ENCODE data around the gene PACS2. TPM values are rescaled to one million over a fixed set of nuclear protein-coding genes. Genes with fewer than 3 reads are reported as not detected.

PACS2 gene
- total and polyA plus RNA-seq, 4 donors, result 37.9 to 87.2 (median 71.0) TPM

DNA sequence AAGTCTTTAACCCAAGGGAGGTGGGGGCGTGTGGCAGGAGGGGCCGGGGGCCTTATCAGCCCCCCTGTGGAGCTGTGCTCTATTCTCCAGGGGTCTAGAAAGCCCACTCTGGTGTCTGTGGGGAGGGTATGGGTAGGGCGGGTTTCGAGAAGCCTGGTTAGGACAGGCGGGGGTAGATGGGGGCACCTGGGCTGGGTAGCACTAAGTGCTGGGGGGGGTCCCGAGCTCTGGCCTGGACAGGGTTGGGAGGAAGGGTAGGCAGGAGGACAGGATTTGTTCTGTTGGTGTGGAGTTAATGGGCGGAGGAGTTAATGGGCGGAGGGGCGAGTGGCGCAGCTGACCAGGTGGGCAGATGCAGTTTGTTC, 2.0 kb downstream of the PACS2 start:
- H3K9me3 ChIP-seq (ENCODE audit: control insufficient read depth in 4 of 4, insufficient read depth in 3 of 4, low read length in 3 of 4), result no peaks in the 10 kb centered on the region
- peak overlapping the region in 1 of 2 donors; percentile 61 for H3K27ac ChIP-seq (ENCODE audit: low read depth in 1 of 2, low read length in 1 of 2)
- WGBS, 2 donors, result 90 to 95% methylated on average over 10 of the region's 10 CpGs
- H3K9ac ChIP-seq (ENCODE audit: insufficient read depth in 1 of 2, low read length in 2 of 2), result no peak overlapping the region
- TF ChIP-seq, protein P1, sequence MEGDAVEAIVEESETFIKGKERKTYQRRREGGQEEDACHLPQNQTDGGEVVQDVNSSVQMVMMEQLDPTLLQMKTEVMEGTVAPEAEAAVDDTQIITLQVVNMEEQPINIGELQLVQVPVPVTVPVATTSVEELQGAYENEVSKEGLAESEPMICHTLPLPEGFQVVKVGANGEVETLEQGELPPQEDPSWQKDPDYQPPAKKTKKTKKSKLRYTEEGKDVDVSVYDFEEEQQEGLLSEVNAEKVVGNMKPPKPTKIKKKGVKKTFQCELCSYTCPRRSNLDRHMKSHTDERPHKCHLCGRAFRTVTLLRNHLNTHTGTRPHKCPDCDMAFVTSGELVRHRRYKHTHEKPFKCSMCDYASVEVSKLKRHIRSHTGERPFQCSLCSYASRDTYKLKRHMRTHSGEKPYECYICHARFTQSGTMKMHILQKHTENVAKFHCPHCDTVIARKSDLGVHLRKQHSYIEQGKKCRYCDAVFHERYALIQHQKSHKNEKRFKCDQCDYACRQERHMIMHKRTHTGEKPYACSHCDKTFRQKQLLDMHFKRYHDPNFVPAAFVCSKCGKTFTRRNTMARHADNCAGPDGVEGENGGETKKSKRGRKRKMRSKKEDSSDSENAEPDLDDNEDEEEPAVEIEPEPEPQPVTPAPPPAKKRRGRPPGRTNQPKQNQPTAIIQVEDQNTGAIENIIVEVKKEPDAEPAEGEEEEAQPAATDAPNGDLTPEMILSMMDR (IDR thresholded peaks at IDR 0.05; ENCODE audit: control extremely low read depth, extremely low read depth), result no peak
- no peak overlapping the region for H3K4me3 ChIP-seq
- DNase-seq (no peak), ATAC-seq (ENCODE audit: insufficient read depth, low FRiP score) (no peak)
- no peaks in the 10 kb centered on the region for H3K27me3 ChIP-seq (ENCODE audit: control insufficient read depth in 3 of 3, insufficient read depth in 3 of 3, low read length in 2 of 3)
- H3K36me3 ChIP-seq (ENCODE audit: control insufficient read depth in 4 of 4, insufficient read depth in 4 of 4, low read length in 4 of 4), result no peaks in the 10 kb centered on the region
- H3K4me1 ChIP-seq (ENCODE audit: control insufficient read depth in 5 of 5, insufficient read depth in 5 of 5, low read length in 5 of 5), result peaks cover 0 to 30% (median 21%) of the 10 kb centered on the region in 5 donors

DNA sequence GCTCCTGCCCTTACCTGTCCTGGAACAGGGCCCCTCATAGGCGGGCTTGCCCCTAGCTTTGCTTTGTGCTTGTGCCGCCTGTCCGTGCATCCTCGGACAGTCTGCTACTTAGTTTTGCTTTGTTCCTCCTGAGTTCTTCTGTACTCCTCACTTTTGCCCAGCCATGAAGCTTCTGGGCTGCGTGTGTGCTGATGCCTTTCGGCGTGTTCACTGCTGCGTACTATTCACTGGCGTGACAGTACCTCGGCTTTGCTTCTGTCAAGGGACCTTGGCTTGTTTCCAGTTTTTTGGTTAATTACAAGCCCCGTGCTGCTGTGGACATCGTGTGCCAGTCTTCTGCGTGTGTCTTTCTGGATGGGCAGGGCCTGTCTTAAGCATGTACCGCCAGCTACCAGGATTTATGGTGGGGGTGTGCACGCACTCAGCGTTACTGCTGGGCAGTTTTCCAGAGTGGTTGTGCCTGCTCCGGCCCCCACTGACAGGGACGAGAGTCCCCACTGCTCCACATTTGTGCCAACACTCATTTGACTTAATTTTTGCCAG, 2.5 kb downstream of the PACS2 start:
- Histone ChIP-seq H3K27me3 (ENCODE audit: control insufficient read depth in 3 of 3, insufficient read depth in 3 of 3, low read length in 2 of 3) (no peaks in the 10 kb centered on the region), H3K27ac (ENCODE audit: low read depth in 1 of 2, low read length in 1 of 2) (peak overlapping the region in 1 of 2 donors; percentile 61), H3K4me3 (no peak overlapping the region), H3K36me3 (ENCODE audit: control insufficient read depth in 4 of 4, insufficient read depth in 4 of 4, low read length in 4 of 4) (no peaks in the 10 kb centered on the region), H3K4me1 (ENCODE audit: control insufficient read depth in 5 of 5, insufficient read depth in 5 of 5, low read length in 5 of 5) (peaks cover 0 to 30% (median 21%) of the 10 kb centered on the region in 5 donors), H3K9me3 (ENCODE audit: control insufficient read depth in 4 of 4, insufficient read depth in 3 of 4, low read length in 3 of 4) (no peaks in the 10 kb centered on the region), H3K9ac (ENCODE audit: insufficient read depth in 1 of 2, low read length in 2 of 2) (no peak overlapping the region)
- ATAC-seq (ENCODE audit: insufficient read depth, low FRiP score) (no peak), DNase-seq (no peak)
- TF ChIP-seq, protein P1 (IDR thresholded peaks at IDR 0.05; ENCODE audit: control extremely low read depth, extremely low read depth), result no peak
- 57 to 66% methylated on average over 18 of the region's 18 CpGs for WGBS, 2 donors

DNA sequence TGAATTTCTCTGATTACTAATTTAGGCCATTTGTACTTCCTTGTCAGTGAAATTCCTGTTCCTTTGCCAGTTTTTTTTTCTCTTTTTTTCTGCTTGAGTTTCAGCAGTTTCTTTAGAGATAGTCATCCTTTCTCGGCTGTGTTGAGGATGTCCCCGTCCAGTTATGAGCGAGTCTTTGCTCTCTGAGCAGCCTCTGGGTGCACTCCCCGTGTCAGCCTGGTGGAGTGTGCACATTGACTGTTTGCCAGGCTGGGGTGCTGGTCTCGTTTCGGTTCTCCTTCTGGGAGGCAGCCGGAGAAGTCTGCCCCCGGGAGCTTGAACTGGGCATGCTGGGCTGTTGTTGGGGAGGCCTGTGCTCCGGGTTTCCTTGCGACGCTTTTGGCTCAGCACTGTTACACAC, 3.0 kb downstream of the PACS2 start:
- ATAC-seq (ENCODE audit: insufficient read depth, low FRiP score) (no peak), DNase-seq (peak in 2 of 3 donors; percentile 24 to 28)
- Histone ChIP-seq H3K27ac (ENCODE audit: low read depth in 1 of 2, low read length in 1 of 2) (peak overlapping the region in 1 of 2 donors; percentile 65), H3K9me3 (ENCODE audit: control insufficient read depth in 4 of 4, insufficient read depth in 3 of 4, low read length in 3 of 4) (no peaks in the 10 kb centered on the region), H3K4me3 (no peak overlapping the region), H3K4me1 (ENCODE audit: control insufficient read depth in 5 of 5, insufficient read depth in 5 of 5, low read length in 5 of 5) (peaks cover 0 to 28% (median 21%) of the 10 kb centered on the region in 5 donors), H3K36me3 (ENCODE audit: control insufficient read depth in 4 of 4, insufficient read depth in 4 of 4, low read length in 4 of 4) (peaks cover 0 to 1% (median 0%) of the 10 kb centered on the region in 4 donors), H3K9ac (ENCODE audit: insufficient read depth in 1 of 2, low read length in 2 of 2) (no peak overlapping the region), H3K27me3 (ENCODE audit: control insufficient read depth in 3 of 3, insufficient read depth in 3 of 3, low read length in 2 of 3) (no peaks in the 10 kb centered on the region)
- TF ChIP-seq, protein P1 (IDR thresholded peaks at IDR 0.05; ENCODE audit: control extremely low read depth, extremely low read depth), result no peak
- 47 to 60% methylated on average over 11 of the region's 11 CpGs for WGBS, 2 donors
